HG03139 (cell line): Measurements from ENCODE around the gene GNA15.
"Not testable (repeated sequence)": the region's sequence is repeated elsewhere in the genome, so short reads cannot be mapped to it uniquely, and the experiment has no call there.

Experiments used
- ATAC-seq: cut with Tn5 transposase; IDR thresholded peaks from one replicate; pipeline ENCODE4 v1.9.1; 2021; ENCODE audit not compliant: unreplicated experiment

Gene GNA15

DNA sequence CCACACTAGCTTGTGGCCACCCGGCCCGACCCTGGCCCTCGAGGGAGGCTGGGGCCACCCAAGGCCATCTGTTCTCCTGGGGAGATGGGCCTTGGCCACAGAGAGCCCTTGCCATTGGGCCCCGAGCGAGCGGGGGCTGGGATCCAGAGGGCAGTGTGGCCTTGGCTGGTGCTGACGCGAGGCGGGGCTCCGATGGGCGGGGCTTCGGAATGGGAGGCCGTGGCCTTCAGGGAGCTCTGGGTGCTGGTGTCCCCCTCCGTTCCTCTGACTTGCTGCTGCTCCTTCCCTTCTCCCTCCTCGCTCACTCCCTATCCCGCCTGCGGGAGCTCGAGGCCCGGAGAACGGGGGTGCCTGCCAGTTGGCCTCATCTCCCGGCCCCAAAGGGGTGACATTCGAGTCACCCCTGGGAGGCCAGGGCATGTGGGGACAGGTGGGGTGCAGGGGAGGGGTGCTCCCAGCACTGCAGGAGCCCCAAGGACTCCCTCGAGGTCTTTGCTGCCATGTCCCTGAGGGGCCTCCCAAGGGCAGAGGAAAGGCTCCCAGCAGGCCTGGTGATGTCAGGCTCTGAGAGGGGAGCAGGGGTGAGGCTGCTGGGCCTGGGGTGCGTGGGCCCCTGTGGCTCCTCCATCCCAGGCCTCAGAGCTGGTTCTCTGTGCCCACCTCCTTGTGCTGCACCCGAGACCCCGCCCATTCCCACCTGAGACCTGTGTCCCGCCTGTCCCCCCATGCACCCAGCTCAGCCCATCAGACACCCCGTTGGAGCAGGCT, 54.1 kb downstream of the GNA15 start:
- no peak for ATAC-seq

DNA sequence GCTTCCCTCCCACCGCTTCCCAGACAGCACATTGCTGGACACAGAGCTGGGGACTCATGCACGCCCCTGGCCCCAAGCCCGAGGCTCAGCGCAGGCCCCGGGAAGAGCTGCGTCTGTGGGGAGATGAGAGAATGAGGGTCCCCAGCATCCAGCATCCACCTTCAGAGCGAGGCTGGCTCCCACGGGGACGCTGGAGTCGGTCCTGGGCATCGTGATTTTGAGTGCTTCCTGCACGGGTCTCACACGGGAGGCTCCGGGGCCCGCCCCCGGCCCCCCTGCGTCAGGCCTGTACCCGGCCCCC, 54.6 kb downstream of the GNA15 start:
- no peak for ATAC-seq

DNA sequence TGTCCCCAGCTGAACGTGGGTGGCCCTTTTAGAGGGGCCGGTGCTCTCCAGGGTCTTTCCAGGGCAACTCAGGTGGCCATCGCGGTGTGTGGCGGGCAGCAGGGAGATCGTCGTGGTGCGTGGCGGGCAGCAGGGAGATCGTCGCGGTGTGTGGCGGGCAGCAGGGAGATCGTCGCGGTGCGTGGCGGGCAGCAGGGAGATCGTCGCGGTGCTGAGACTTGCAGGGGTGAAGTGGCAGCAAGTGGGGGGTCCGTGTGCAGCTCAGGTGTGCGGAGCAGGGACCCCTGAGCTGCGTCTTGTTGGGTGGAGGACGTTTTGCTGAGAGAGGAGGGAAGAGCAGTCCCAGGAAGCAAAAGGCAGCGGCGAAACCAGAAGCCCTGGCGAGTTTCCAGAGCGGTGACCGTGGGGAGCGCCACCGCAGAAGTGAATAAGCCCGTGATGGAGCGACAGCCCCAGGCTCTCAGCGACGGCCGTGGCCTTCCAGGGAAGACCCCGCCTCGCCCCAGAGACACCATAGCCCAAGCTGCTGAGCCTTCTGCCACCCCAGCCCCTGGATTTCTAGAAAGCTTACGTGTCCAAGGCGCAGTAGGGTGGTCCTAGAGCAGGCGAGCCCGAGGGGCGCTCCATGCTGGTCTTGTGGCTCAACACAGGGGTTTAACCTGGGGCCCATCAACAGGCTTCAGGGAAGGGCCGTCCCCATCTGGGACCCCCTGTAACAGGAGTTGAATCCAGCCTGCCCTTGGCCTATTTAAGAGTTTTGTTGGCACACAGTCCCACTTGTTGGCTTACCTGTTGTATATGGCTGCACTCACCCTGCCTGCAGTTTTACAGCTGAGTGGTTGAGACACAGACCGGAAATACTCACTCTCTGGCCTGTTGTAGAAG, 55.3 kb downstream of the GNA15 start:
- no peak for ATAC-seq

DNA sequence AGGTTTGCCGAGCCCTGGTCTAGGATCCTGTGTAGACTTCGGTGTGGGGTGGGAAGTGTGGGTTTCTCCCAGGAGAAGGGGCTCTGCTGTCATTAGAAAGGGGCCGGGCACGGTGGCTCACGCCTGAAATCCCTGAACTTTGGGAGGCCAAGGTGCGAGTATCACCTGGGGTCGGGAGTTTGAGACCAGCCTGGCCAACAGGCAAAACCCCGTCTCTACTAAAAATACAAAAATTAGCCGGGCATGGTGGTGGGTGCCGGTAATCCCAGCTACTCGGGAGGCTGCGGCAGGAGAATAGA, 55.9 kb downstream of the GNA15 start:
- ATAC-seq, result not testable (repeated sequence)

DNA sequence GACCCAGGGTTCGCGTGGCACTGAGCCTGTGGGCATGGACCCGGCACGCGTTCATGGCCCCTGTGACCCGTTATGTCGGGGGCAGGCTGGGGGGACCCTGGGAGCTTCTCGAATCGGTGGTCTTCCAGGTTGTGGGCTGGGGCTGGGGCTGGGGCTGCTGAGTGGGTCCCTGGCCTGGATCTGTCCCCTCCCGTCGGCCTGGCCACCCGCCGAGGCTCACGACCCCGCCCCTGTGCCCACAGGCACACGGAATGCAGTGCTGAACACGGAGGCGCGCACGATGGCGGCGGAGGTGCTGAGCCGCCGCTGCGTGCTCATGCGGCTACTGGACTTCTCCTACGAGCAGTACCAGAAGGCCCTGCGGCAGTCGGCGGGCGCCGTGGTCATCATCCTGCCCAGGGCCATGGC, 56.4 kb downstream of the GNA15 start:
- no peak for ATAC-seq

DNA sequence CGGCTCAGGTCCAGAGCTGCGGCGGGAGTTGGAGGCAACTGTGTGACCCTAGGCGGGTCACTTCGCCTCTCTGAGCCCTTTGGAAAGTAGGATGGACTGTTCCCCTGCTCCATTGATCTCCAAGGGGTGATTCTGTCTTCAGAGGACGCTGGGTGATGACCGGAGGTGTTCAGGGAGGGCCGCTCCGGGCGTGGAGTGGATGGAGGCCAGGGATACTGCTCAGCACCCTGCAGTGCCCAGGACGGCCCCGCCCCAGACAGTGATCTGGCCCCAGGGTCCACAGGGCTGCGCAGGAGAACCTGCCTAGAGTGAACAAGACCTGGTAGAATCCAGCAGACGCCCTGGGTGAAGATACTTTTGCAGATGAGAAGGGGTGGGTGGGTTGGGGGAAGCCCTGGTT, 56.9 kb downstream of the GNA15 start:
- no peak for ATAC-seq

DNA sequence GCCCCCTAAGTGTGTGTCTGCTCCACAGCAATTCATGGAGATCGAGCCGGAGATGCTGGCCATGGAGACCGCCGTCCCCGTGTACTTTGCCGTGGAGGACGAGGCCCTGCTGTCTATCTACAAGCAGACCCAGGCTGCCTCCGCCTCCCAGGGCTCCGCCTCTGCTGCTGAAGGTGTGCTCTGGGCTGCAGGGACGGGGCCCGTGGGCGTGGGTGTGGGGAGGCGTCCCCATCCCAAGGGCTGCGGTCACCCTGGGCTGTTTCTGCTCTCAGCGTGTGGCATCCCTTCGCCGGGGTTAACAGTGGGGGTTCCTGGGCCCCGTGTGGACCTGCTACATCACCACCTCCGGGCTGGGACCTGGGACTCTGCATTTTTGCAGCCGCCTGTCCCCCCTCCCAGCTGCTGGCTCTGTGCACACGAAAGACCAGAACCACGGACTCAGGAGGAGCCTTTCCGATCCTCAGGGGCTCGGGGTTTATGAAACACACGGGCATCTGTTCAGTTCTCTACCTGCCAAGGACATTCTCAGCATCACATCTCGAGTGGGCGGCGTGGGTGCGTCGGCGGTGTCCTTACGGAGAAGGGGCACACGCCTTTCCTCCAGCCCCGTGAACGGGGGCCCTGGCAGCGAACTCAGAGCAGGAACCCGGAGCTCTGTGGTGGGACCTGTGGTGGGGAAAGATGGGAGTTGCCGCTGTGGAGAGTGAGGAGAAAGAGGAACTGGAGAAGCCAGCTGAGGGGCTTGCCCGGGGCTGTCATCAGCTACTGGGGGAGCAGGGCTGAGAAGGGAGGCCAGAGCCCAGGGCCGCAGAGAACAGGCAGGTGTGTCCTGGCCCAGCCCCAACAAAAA, 57.6 kb downstream of the GNA15 start:
- no peak for ATAC-seq

DNA sequence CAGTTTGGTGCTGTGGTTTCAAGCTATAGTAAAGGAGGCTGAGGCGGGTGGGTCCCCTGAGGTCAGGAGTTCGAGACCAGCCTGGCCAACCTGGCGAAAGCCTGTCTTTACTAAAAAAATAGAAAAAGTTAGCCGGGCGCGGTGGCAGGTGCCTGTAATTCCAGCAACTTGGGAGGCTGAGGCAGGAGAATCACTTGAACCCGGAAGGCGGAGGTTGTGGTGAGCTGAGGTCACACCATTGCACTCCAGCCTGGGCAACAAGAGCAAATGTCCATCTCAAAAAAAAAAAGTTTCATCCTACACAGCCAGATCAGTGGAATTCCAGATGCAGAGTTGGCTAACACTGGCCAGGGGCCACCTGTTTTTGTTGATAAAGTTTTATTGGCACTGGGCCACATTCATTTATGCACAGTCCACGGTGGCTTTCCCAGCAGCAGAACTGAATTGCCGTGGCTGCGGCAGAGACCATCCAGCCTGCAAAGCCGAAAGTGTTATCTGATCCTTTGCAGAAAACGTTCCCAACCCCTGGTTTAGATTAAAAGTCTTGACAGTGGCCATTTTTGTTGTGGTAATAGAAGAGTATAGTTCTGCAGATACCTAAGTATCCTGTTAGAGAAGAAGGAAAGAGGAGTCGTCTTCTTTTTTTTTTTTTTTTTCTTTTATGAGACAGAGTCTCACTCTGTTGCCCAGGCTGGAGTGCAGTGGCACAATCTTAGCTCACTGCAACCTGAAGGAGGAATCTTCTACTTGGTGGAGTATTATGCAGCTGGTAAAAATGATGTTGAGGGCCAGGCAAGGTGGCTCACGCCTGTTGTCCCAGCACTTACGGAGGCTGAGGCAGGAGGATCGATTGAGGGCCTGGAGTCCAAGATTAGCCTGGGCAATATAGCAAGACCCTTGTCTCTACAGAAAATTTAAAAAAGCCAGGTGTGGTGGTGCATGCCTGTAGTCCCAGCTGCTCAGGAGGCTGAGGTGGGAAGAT, 58.6 kb downstream of the GNA15 start:
- no peak for ATAC-seq

DNA sequence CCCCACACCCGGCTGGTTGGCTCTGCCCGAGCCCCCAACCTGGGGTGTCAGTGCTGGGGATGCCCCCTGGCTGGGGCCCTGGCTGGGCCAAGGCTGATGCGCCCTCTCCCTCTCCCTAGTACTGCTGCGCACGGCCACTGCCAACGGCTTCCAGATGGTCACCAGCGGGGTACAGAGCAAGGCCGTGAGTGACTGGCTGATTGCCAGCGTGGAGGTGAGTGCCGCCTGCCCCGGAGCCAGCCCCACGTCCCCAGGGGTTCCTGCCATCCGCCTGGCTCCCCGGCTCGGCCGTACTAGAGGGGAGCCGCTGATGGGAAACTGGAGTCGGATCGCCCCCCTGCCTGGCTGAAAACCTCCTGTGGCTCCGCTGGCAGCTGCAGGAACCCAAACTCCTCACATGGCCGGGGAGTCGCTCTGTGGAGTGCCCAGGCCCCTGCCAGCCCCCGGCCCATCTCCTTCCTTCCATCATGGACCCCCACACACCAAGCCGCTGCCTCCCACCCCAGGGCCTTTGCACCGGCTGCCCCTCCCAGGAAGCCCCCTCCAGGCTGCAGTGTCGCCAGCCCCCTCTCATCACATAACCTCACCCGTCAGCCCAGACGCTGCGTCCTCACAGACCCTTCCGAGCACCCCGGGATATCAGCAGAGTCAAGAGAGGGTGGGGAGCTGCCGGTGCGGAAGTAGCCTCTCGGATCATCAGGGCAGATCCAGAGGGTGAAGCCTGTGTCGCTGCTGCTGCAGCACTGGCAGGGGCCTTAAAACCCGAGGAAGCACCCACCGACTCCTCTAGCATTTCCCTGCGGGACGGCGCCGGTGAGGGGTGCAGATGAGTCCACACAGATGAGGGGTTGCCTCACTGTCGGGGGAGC, 60.5 kb downstream of the GNA15 start:
- ATAC-seq, result no peak

DNA sequence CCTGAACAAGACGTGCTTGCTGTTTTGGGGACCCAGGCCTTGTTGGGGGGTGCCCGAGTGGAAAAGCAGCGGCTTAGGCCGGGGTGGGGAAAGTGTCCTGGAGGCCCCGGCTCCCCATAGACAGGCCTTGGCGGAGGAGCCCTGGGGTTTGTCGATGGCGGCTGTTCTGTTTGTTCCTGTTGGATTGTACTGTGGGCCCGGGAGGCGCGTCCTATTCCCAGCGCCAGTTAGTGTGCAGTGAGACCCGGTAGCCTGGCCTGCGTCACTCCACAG, 61.0 kb downstream of the GNA15 start:
- no peak for ATAC-seq

DNA sequence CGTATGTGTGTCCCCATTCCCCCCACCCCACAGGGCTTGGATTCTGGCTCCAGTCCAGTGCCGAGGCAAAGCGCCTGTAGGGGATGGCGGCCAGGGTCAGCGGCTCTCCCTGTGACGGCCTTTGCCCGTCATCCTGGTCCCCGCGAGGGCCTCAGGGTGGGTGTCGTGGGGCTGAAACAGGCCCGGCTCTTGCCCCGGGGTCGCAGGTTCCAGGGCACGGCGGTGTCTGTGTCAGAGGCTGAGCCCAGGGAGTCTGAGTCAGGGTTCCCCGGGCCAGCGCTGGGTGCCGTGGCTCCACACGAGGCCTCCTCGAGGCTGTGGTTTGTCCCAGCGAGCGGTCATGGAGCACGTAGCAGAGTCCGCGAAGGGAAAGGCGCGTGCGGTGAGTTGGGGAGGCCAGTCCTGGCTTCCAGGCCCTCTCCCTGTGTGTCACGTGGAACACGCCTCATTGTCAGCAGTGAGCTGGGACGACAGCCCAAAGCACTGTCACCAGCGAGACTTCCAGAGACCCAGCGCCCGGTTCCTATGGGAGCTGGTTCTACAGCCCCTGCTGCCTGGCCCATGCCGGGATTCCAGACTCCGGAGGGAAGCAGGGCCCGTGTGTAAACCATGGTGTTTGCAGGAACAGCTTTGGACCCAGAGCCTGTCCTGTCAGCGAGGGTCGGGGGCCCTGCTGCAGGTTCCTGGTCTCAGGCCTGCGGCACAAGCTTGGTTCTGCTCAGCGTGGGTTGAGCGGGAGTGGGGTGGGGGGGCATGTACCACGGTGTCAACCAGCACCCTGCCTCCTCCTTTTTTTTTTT, 63.3 kb downstream of the GNA15 start:
- ATAC-seq, result no peak

DNA sequence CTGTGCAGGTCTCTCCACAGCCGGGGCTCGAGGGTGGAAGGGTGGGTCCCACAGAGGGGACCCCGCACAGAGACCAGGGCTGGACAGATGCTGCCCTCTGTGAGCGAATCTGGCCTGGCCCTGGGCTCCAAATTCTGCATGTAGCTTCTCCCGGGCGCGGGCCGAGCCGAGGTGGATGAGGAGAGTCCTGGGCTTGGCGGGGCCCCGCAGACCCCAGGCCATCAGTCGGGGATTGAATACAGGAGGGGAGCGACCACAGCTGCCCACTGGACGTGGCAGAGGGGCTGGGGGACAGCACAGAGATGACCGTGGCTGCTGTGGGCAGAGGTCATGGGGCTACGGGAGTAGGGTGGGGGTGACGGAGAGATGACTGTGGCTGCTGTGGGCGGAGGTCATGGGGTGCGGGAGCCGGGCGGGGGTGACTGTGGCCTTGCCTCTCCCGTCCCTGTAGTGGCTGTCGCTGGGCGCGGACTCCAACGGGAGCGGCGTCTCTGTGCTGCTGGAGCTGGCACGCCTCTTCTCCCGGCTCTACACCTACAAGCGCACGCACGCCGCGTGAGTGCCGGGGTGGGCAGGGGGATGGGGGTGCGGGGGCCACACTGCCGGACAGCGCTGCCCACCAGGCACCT, 65.4 kb downstream of the GNA15 start:
- ATAC-seq, result no peak

DNA sequence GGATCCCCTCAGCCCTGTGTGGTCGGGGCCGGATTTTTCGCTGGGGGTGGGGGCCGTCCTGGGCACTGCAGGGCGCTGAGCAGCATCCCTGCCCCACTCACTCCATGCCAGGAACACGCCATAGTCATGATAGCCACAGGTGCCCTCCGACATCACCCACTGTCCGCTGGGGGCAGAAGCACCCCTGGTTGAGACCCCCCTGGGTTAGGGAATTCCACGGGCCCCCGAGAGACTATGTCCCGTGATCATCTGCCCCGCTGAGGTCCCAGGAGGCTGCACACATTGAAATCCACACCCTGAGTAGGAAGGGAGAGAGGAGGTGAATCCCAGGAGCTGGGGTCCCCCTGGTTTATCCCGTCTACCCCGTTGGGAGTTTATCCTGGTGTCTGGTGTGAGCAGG, 66.1 kb downstream of the GNA15 start:
- no peak for ATAC-seq

DNA sequence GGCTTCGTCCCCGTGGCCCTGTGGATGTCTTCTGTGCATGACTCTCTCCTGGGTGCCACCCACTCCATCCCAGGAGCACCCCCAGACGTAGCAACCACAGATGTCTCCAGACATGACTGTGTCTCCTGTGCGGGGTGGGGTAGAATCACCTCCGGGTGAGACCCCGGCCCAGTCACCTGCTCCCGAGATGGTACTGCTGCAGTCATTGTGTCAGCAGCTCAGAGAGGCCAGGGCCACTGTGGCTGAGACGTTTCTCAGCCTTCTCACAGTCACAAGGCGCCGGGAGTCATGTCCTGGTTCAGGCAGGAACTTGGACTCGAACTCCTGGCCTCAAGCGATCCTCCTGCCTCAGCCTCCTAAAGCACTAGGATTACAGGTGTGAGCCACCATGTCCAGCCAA, 66.5 kb downstream of the GNA15 start:
- ATAC-seq, result no peak

DNA sequence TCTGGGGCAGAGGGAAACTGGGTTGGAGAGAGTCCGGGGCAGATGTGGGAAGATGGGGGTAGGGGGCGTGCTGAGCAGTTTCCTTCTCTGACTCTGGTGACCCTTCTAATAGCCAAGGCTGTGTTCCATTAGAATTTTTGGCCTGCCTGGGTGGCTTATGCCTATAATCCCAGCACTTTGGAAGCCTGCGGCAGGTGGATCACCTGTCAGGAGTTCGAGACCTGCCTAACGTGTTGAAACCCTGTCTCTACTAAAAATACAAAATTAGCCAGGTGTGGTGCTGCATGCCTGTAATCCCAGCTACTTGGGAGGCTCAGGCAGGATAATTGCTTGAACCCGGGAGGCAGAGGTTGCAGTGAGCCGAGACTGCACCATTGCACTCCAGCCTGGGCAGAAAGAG, 67.1 kb downstream of the GNA15 start:
- ATAC-seq, result not testable (repeated sequence)

DNA sequence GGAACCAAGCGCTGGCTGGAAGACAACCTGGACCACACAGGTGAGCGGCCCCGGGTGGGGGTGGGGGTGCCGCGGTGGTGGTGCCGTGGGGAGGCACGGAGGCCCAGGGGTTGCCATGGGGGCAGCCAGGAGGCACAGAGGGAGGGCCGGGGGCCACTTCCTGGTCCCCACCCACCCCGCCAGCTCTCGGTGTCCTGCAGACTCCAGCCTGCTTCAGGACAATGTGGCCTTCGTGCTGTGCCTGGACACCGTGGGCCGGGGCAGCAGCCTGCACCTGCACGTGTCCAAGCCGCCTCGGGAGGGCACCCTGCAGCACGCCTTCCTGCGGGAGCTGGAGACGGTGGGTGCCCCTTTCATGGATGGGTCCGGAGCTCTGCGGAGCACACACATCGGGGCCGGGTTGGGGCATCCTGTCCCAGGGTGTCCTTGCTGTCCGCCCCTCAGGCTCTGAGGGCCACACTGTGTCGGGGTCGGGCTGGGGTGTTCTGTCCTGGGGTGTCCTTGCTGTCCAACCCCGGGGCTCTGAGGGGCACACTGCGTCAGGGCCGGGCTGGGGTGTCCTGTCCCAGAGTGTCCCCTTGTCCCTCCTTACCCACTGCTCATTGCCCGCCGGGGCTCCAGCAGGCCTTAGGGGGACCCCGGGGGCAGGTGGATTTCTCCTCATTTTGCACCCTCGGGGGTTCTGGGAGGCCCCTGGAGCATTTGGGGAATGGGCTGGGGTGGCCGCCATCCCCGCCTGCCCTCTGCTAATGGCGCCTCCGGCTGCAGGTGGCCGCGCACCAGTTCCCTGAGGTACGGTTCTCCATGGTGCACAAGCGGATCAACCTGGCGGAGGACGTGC, 68.2 kb downstream of the GNA15 start:
- ATAC-seq, result no peak

DNA sequence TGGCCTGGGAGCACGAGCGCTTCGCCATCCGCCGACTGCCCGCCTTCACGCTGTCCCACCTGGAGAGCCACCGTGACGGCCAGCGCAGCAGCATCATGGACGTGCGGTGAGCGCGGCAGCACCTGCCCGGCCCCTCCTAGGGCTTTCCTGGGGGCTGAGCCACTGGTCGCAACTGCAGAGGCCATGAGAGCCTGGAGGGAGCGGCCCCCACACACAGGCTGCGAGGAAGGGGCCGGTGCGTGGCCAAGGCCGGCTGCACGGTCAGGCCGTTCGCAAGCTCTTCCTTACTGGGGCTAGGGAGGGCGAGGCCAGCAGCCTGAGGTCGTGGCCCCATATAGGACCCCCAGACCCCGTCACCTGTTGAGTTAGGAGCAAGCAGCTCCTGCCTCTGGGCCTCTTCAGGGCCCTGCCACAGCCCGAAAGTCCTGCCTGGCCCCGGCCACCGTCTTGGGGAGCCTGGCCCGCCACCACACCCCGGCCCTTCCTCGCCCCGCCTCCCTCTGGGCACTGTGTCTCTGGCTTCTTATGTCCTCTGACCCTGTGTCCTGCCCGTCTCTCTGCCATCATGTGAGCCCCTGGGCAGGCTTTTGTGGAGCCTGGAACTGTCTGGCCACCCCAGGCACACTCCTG, 68.9 kb downstream of the GNA15 start:
- ATAC-seq, result no peak
